NCI-H2029 treated with DMSO at 0.1 percent for 48 hours (cell line): ENCODE data around the gene PRKCZ.

Experiments used
- DNase-seq: peaks from one replicate; lab custom pipeline; 2025; lab: John Stamatoyannopoulos, UW

Gene PRKCZ

GRCh38 chr1:2179283-2180013, 129.2 kb downstream of the PRKCZ start:
- no peak for DNase-seq

GRCh38 chr1:2180297-2181245, 130.4 kb downstream of the PRKCZ start:
- no peak for DNase-seq

- DNase-seq: no peak
Observed at GRCh38 chr1:2181271-2181670, 131.1 kb downstream of the PRKCZ start.

DNA sequence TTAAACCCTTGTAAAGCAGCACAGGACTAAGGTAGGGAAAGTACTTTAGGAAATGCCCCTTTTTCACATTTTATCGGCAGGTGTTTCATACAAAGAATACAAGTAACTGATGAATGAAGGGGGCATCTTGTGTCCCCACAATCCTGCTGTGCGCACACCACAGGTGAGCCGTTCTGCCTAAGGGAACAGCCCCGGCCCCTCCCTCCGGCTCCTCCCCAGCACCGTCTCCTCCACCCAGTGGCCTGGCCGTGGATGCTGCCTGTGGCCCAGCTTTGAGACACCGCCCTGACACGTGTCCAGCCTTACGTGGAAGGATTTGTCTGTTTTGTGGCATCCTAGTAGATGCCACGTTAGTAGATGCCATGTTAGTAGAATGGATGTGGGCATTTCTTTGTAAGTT, 131.5 kb downstream of the PRKCZ start:
- no peak for DNase-seq

DNA sequence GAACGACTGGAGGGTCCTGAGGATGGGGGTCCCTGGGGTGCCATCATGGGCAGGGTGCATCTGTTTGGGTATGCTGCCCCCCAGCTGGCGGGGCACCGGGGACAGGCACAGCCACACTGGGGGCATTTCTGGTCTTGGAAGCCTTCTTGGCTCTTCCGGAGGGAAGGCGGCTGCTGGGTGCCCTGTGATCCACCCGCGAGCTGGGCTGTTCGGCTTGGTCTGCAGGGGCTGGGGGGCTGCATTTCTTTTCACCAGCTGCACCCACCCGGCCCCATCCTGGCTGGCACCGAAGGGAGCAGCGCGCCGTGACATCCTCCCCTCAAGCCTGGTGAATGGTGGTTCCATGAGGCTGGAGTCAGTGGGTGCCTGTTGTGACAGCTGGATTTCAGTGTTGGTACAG, 132.2 kb downstream of the PRKCZ start:
- DNase-seq: no peak

DNA sequence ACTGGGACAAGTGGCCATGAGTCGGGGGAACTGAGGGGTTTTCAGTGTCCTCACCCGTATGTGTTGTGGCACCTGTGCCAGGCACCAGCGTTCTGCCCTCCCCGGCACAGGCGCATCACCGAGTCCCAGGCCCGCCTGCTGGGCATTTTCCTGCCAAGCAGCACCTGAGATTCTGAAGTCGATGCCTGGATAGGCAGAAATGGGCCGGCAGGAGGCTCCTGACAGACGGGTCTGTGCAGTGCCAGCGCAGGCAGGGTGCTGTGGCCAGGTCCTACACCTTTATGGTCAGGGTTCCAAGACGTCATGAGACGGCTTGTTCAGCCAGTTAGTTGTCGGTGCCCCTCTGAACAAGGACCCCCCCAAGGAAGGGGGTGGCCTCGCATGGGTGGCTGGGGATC, 133.7 kb downstream of the PRKCZ start:
- DNase-seq: no peak

DNA sequence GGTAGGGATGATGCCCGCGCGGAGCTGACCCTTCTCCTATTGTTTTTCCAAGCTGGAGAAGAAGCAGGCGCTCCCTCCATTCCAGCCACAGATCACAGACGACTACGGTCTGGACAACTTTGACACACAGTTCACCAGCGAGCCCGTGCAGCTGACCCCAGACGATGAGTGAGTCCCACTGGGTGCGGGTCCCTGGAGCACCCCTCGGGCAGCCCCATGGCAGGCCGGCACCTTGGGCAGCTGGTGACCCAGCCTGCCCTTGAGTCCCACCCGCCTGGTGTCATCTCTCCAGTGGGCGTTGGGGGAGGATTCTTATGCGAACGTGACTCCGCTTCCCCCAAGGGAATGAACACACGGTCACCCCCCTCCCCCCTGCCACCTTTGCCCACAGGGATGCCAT, 134.3 kb downstream of the PRKCZ start:
- DNase-seq: no peak

DNA sequence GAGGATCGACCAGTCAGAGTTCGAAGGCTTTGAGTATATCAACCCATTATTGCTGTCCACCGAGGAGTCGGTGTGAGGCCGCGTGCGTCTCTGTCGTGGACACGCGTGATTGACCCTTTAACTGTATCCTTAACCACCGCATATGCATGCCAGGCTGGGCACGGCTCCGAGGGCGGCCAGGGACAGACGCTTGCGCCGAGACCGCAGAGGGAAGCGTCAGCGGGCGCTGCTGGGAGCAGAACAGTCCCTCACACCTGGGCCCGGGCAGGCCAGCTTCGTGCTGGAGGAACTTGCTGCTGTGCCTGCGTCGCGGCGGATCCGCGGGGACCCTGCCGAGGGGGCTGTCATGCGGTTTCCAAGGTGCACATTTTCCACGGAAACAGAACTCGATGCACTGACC, 134.7 kb downstream of the PRKCZ start:
- no peak for DNase-seq

GRCh38 chr1:2185880-2186855, 136.0 kb downstream of the PRKCZ start:
- DNase-seq: no peak

DNA sequence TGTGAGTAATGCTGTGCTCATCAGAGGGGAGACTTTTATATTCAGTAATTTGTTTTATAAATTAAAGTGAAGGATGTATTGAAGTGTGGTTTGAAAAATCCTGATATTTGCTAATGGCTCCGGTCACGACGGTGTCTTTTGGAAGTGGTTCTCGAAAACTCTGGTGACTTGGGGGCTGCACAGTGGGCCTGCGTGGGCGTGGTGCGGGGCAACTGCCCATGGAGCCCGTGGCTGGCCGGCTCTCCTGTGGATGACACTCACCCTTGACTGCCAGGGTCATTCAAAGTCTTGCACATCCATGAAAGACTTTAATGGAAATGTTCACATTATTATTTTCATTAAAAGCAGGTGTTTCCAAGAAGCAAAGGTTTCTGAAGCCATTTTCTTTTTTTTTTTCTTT, 136.7 kb downstream of the PRKCZ start:
- no peak for DNase-seq

GRCh38 chr1:2187619-2188018, 137.4 kb downstream of the PRKCZ start:
- no peak for DNase-seq

GRCh38 chr1:2188336-2188735, 138.1 kb downstream of the PRKCZ start:
- no peak for DNase-seq

DNA sequence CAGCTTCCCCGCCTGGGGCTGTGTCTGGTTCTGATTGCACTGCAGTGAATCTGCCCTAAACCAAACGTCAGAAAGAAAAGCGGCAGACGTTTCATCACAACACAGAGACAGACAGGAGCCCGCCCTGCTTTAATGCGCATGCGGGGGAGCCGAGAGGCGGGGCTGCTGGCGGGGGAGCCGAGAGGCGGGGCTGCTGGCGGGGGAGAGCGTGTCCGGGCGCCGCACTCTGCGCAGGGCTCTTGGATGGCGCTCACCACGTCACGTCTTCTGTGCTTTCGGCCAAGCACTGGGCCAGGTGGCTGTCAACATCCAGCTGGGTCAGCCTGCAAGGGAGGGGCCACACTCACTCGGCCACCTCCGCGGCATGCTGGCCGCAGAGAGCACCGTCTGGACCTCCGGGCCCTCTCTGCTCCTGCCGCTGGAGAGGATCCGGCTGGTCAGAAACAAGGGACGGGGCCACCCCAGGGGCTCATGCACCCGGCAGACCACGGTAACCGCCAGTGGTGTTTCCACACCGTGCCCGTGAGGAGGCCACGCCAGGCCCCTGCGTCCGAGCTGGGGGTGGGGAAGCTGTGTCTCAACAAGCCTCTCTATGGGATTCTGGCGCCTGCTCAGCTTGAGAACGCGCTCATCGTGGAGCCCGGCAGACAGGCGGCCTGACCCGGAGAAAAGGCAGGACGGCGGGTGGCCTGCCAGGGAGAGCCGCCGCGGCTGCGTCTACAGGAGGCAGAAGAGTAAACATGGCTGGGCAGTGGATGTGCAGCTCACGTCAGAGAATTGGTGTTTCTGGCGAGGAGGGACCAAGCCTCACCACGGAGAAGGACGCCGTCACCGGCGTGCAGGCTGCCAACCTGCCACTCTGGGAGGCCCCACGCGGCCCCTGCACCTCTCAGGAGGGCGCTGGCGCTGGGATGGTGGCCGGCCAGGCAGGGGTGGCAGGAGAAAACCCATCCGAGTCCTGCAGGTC, 139.5 kb downstream of the PRKCZ start:
- DNase-seq: peak; percentile 65

GRCh38 chr1:2190491-2190976, 140.3 kb downstream of the PRKCZ start:
- no peak for DNase-seq

- no peak for DNase-seq
Observed at GRCh38 chr1:2192031-2192995, 142.1 kb downstream of the PRKCZ start.

DNA sequence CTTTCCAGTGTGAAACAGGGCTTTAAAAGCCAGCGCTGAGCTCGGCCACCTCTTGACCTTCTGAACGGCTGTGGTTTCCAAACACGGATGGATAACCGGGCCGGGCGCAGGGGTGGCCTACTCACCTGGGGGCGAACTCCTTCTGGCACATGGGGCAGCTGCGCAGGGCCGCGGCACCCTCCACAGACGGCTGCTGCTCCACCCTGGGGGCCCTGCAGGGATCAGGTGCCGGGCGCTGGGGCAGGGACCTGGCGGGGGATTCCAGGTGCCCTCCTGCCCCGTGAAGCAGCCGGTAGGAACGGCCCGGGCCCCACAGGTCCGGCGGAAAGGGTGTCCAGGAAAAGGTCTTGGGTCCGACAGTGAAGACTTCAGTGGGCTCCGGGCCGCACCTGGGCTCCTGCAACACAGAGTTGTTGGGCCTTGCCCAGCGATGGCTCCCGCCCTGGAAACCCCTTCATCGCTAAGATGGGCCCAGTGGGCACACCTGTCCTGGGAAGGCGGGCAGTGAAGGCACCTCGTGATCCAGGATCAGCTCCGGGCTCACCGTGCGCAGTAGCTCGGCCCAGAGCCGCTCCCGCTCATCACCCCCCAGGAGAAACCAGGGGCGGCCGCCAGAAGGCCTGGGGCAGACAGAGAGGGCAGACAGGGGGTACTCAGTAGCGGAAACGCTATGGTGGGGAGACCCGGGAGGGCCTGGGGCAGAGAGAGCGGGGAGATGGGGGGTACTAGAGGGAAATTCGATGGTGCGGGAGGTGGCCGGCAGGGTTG, 143.5 kb downstream of the PRKCZ start:
- DNase-seq: no peak

DNA sequence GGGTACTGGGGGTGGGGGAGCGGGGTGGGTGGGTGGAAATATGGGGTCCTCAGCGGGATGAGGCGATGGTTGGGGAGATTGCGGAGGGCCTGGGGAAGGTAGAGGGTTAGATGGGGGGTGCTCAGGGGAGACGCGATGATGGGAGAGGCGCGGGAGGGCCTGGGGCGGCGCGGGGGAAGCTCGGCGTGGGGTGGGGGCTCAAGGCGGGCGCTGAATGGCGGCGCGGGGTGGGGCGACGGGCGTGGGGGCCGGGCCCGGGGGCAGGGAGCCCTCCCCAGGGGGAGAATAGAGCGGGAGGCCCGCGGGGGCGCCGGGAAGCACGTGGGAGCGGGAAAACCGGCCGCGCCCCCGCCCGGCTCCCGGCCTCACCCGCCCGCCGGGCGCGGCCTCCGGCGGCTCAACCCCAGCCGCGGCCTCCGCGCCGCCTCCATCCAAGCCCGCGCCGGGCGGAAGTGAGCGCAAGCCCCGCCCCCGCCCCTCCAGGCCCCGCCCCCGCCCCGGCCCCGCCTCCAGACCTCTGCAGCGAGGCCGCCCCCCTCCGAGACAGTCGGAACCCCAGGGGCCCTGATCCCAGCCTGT, 144.2 kb downstream of the PRKCZ start, which contains the start of gene FAAP20:
Gene FAAP20, minus strand, starts transcription at position 454 of the 579 bp plus-strand sequence. Its CDS starts 23 bp downstream, at position 431.
- DNase-seq: no peak
